K562 (cell line): ENCODE measurements around the gene USP10. TPM values are rescaled to one million over a fixed set of nuclear protein-coding genes. Genes with fewer than 3 reads are reported as not detected.

Experiments used
- ATAC-seq: fragments of 200-7000 bp; cut with Tn5 transposase; 3 replicates; pipeline ENCODE4 v1.9.1; 2020; ENCODE audit warnings: moderate library complexity
- BruUV-seq: library from RNA; stranded (reverse); fragments of 400-500 nt; replicated peaks from 2 replicates; lab custom pipeline; 2021; lab: Mats Ljungman, UMichigan
- CTCF ChIA-PET: fragments of 300-600 bp; formaldehyde crosslinking; extraction: SDS; loops from one replicate; lab custom pipeline; 2021; ENCODE audit warnings: low intra/inter-chr PET ratio; lab: Yijun Ruan, JAX
- POLR2A ChIA-PET: fragments of 300-600, 350-650 bp; sonication (Branson Sonifier 250); formaldehyde crosslinking; extraction: SDS; loops from one replicate; lab custom pipeline; 2021; ENCODE audit warnings: antibody characterized with exemption, inconsistent platforms; lab: Yijun Ruan, JAX
- DNase-seq, 4 experiments: peaks; one replicate each; pipeline versions ENCODE4 v3.0.0 to v3.0.0-alpha.2; 2011 to 2018; ENCODE audit warnings: low spot score in 3 of 4, mixed read lengths in 3 of 4; ENCODE audit errors: extremely low read depth in 1 of 4
- FAIRE-seq: peaks from 2 replicates; lab custom pipeline; 2011; peaks lifted over from hg19 to GRCh38; lab: Jason Lieb, UNC
- H2AFZ ChIP-seq: 2 replicates; pipeline ENCODE4 v1.6.0; 2011; ENCODE audit warnings: low read depth, low read length, control low read depth, inconsistent platforms
- H3K27ac ChIP-seq: fragments of 200-600 bp; 3 replicates; pipeline ENCODE4 v1.8.0; 2011; ENCODE audit warnings: low read depth, mild to moderate bottlenecking, control low read depth, inconsistent platforms, low read length, moderate library complexity, mixed read lengths; ENCODE audit errors: extremely low read depth
- H3K27me3 ChIP-seq, 2 experiments: fragments of 300-600 bp in 1 of 2; 2 replicates in 1 of 2; 3 replicates in 1 of 2; pipeline versions ENCODE4 v1.6.0 to v1.8.0; 2011; ENCODE audit warnings: inconsistent platforms in 2 of 2, low read length in 2 of 2, mild to moderate bottlenecking in 1 of 2, mixed read lengths in 1 of 2, moderate library complexity in 1 of 2; ENCODE audit not compliant: control insufficient read depth in 2 of 2, insufficient read depth in 2 of 2
- H3K36me3 ChIP-seq: fragments of 300-600 bp; 3 replicates; pipeline ENCODE4 v1.8.0; 2011; ENCODE audit warnings: mild to moderate bottlenecking, low read length, inconsistent platforms; ENCODE audit not compliant: control insufficient read depth, insufficient read depth
- H3K4me1 ChIP-seq, 2 experiments: fragments of 200-600 bp in 1 of 2; replicated peaks in 1 of 2; 2 replicates in 1 of 2; 3 replicates in 1 of 2; pipeline versions ENCODE4 v1.5.1 to v1.8.0; 2011; ENCODE audit warnings: inconsistent platforms in 2 of 2, low read length in 2 of 2, mild to moderate bottlenecking in 1 of 2, mixed read lengths in 1 of 2, moderate library complexity in 1 of 2; ENCODE audit not compliant: control insufficient read depth in 2 of 2, insufficient read depth in 2 of 2
- H3K4me2 ChIP-seq: 2 replicates; pipeline ENCODE4 v1.6.1; 2011; ENCODE audit warnings: low read length, control low read depth, inconsistent platforms, mixed read lengths; ENCODE audit not compliant: insufficient read depth
- H3K4me3 ChIP-seq: fragments of 200-600 bp; sonication (generic), shearing (Covaris generic); 2 replicates; pipeline ENCODE4 v1.5.1; 2016; ENCODE audit warnings: control low read depth, inconsistent platforms
- H3K79me2 ChIP-seq: fragments of 200-600 bp; 3 replicates; pipeline ENCODE4 v1.8.0; 2011; ENCODE audit warnings: low read length, inconsistent platforms; ENCODE audit not compliant: control insufficient read depth, insufficient read depth
- H3K9ac ChIP-seq, 2 experiments: 2 replicates each; pipeline versions ENCODE4 v1.6.0 to v1.6.1; 2011; ENCODE audit warnings: low read depth in 2 of 2, low read length in 2 of 2, control low read depth in 1 of 2, inconsistent platforms in 1 of 2, mild to moderate bottlenecking in 1 of 2, mixed read lengths in 1 of 2; ENCODE audit not compliant: insufficient read depth in 1 of 2
- H3K9me1 ChIP-seq: one replicate; pipeline ENCODE4 v1.6.0; 2011; ENCODE audit warnings: inconsistent platforms, mild to moderate bottlenecking, low read length, moderate library complexity; ENCODE audit not compliant: control insufficient read depth, insufficient read depth
- H3K9me3 ChIP-seq: replicated peaks from 2 replicates; pipeline ENCODE4 v1.5.1; 2011; ENCODE audit warnings: low read depth, low read length, inconsistent platforms; ENCODE audit not compliant: control insufficient read depth, insufficient read depth
- H4K20me1 ChIP-seq: replicated peaks from 2 replicates; pipeline ENCODE4 v1.6.1; 2011; ENCODE audit warnings: low read length, inconsistent platforms, mixed read lengths; ENCODE audit not compliant: control insufficient read depth, insufficient read depth
- BRF1 ChIP-seq: IDR thresholded peaks from 3 replicates; pipeline ENCODE4 v1.6.1; 2011; ENCODE audit warnings: borderline replicate concordance, mild to moderate bottlenecking; ENCODE audit not compliant: insufficient read length; ENCODE audit errors: extremely low read depth
- E2F3 ChIP-seq: fragments of 250-450 bp; sonication (Bioruptor Pico); IDR thresholded peaks from 2 replicates; pipeline ENCODE4 v1.4.0; 2020; ENCODE audit warnings: mild to moderate bottlenecking
- FOXA3 ChIP-seq, 2 experiments: fragments of 450-650 bp in 1 of 2; sonication (generic) in 1 of 2; formaldehyde crosslinking; IDR thresholded peaks in 1 of 2; conservative IDR thresholded peaks in 1 of 2; 2 replicates each; pipeline versions ENCODE4 v1.4.0 to v1.8.0; 2020 to 2022; ENCODE audit warnings: mild to moderate bottlenecking in 2 of 2, missing genetic modification reagents in 1 of 2
- MAFF ChIP-seq: IDR thresholded peaks from 2 replicates; pipeline ENCODE4 v1.6.1; 2012; ENCODE audit warnings: low read length, improper control_type of control experiment
- NCOA6 ChIP-seq: fragments of 450-650 bp; IDR thresholded peaks from 2 replicates; pipeline ENCODE4 v1.6.1; 2017; ENCODE audit warnings: mild to moderate bottlenecking
- SIN3A ChIP-seq, 2 experiments: fragments of 150-350 bp in 1 of 2; IDR thresholded peaks; 2 replicates each; pipeline ENCODE4 v1.6.1; 2011 to 2016; ENCODE audit warnings: borderline replicate concordance in 2 of 2, low read depth in 2 of 2, low read length in 2 of 2, mild to moderate bottlenecking in 2 of 2, moderate library complexity in 2 of 2; ENCODE audit not compliant: control insufficient read depth in 1 of 2
- SIN3B ChIP-seq: fragments of 450-650 bp; IDR thresholded peaks from 2 replicates; pipeline ENCODE4 v1.6.1; 2017; ENCODE audit warnings: low read depth, mild to moderate bottlenecking, moderate library complexity
- ZFP36 ChIP-seq: fragments of 150-350 bp; IDR thresholded peaks from 2 replicates; pipeline ENCODE4 v1.6.1; 2018; ENCODE audit warnings: low read length, low read depth; ENCODE audit not compliant: partially characterized antibody
- ZNF316 ChIP-seq: fragments of 450-650 bp; IDR thresholded peaks from 2 replicates; pipeline ENCODE4 v1.6.1; 2016
- ZNF764 ChIP-seq: fragments of 250-450 bp; sonication (Bioruptor Pico); IDR thresholded peaks from 2 replicates; pipeline ENCODE4 v1.4.0; 2020; ENCODE audit warnings: low read depth, mild to moderate bottlenecking, moderate library complexity
- WGBS: fragments of 100-300 bp; shearing (Covaris generic); methylation state at CpG from one replicate; pipeline ENCODE4 v1.1.6; 2016; ENCODE audit warnings: low coverage, mixed read lengths; ENCODE audit not compliant: insufficient coverage; ENCODE audit errors: missing lambda C conversion rate; 5-methylcytosine and 5-hydroxymethylcytosine counted together
- in situ Hi-C: fragments of 300-500 bp; cut with MboI; formaldehyde crosslinking; loops from 4 replicates; pipeline ENCODE4 v1.15.0; 2018; ENCODE audit warnings: inconsistent platforms, mixed read lengths
- intact Hi-C: fragments of 100-400 bp; cut with micrococcal nuclease; formaldehyde crosslinking; loops from 2 replicates; pipeline ENCODE4 v1.14.2; 2022
- polyA plus RNA-seq, 8 experiments: library from polyadenylated mRNA; depleted of rRNA in 4 of 8; stranded (reverse) in 5 of 8; unstranded in 3 of 8; fragments of >200 nt; fragmentation: Nextera tagmentation in 2 of 8; fragmentation: Illumina TruSeq in 1 of 8; extraction: Ambion mirVana in 2 of 8; extraction: Trizol in 1 of 8; gene quantifications; 2 replicates each; pipeline versions ENCODE4 v1.2.1 to v1.2.3, GENCODE V29; 2011 to 2014; ENCODE audit warnings: inconsistent platforms in 1 of 8, missing spikeins in 1 of 8
- total RNA-seq, 7 experiments: library from RNA; depleted of rRNA in 6 of 7; stranded (reverse); fragments of >200 nt in 6 of 7; fragmentation: Illumina TruSeq in 2 of 7; extraction: Trizol in 2 of 7; gene quantifications; 2 replicates each; pipeline versions ENCODE4 v1.2.1 to v1.2.3, GENCODE V29; 2011 to 2021; ENCODE audit warnings: low replicate concordance in 1 of 7
- TF ChIP-seq, protein P1 (sequence below): fragments of 450-650 bp; formaldehyde crosslinking; IDR thresholded peaks from 2 replicates; pipeline ENCODE4 v1.4.0; 2020; ENCODE audit warnings: mild to moderate bottlenecking, moderate library complexity
- TF ChIP-seq, protein P2 (sequence below): sonication (generic); formaldehyde crosslinking; IDR thresholded peaks from 2 replicates; pipeline ENCODE4 v1.8.0; 2023; ENCODE audit warnings: mild to moderate bottlenecking, missing genetic modification reagents
- TF ChIP-seq, protein P3 (sequence below): sonication (generic); formaldehyde crosslinking; IDR thresholded peaks from 2 replicates; pipeline ENCODE4 v1.9.0; 2022; ENCODE audit warnings: mild to moderate bottlenecking, missing genetic modification reagents
- TF ChIP-seq, protein P4 (sequence below): sonication (generic); formaldehyde crosslinking; IDR thresholded peaks from 2 replicates; pipeline ENCODE4 v1.8.0; 2023; ENCODE audit warnings: mild to moderate bottlenecking, missing genetic modification reagents

The USP10 gene
- total and polyA plus RNA-seq, 9 of the 15 experiments (the other 6 are each of a cell fraction or from before 2014, with no cell fraction given): 61.7 to 197 (median 116) TPM

DNA sequence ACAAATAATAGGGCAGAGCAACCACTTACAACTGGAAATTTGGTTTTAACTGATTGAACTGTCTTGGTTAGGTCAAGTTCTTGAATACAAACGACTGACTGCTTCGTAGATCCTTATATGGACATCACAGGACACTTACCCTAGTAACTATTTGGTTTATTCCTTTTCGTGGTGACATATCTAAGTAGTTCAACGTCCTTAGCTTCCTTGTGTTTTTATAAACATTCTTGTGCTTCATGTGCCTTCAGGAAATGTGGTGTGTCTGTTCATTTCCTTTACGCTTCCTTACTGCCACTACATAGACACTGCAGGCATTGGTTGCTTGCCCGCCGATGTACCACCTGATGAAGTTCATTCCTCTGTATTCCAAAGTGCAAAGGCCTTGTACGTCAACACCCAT, 59.3 kb downstream of the USP10 start (continued):
- TF ChIP-seq, protein P1, sequence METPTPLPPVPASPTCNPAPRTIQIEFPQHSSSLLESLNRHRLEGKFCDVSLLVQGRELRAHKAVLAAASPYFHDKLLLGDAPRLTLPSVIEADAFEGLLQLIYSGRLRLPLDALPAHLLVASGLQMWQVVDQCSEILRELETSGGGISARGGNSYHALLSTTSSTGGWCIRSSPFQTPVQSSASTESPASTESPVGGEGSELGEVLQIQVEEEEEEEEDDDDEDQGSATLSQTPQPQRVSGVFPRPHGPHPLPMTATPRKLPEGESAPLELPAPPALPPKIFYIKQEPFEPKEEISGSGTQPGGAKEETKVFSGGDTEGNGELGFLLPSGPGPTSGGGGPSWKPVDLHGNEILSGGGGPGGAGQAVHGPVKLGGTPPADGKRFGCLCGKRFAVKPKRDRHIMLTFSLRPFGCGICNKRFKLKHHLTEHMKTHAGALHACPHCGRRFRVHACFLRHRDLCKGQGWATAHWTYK: no peak
- TF ChIP-seq, all 486 proteins: peak for 0

DNA sequence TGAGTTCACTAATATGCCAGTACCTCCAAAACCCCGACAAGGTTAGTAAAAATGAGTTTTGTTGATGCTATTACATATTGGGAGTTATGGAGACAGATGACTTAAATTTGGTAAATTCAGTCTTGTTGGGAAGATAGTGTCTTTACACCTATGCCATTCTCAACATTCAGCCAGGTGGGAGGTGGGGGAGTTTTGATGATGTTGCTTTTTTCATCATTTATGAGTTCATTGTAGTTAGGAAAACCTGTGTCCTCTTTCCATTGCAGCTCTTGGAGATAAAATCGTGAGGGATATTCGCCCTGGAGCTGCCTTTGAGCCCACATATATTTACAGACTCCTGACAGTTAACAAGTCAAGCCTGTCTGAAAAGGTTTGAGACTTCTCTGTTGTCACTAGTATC, 60.1 kb downstream of the USP10 start:
- DNase-seq (no peak), ATAC-seq (no peak), FAIRE-seq (no peak)
- WGBS: 95% methylated on average over 3 of the region's 3 CpGs
- Histone ChIP-seq H3K9me3 (no peaks in the 10 kb centered on the region), H3K9ac (no peak overlapping the region), H3K36me3 (peaks cover 89% of the 10 kb centered on the region), H3K4me1 (no peaks in the 10 kb centered on the region), H3K27ac (no peak overlapping the region), H3K4me2 (no peak overlapping the region), H3K27me3 (no peaks in the 10 kb centered on the region), H4K20me1 (peaks cover 29% of the 10 kb centered on the region; the same call in 1 of the 2 replicates), H3K9me1 (no peaks in the 10 kb centered on the region), H3K4me3 (no peak overlapping the region), H3K79me2 (peaks cover 58% of the 10 kb centered on the region), H2AFZ (no peak overlapping the region)
- no TSS peak for BruUV-seq
- intact Hi-C loops: no loop called here
- CTCF ChIA-PET: no interaction called here
- POLR2A ChIA-PET: interaction anchor here (0.6 to 1.3 kb wide), 3 partner anchors 9 to 268 kb away, joined by 3 read pairs; partner anchors contain the start of gene KIAA0513
- in situ Hi-C loops: loop anchor here (5.0 kb wide), 1 partner anchor 207 kb away; no protein-coding TSS in a partner anchor
- TF ChIP-seq ZNF764 (CRISPR knock-in tag): no peak
- no peak for TF ChIP-seq ZFP36
- no peak for TF ChIP-seq SIN3B
- TF ChIP-seq, protein P2, sequence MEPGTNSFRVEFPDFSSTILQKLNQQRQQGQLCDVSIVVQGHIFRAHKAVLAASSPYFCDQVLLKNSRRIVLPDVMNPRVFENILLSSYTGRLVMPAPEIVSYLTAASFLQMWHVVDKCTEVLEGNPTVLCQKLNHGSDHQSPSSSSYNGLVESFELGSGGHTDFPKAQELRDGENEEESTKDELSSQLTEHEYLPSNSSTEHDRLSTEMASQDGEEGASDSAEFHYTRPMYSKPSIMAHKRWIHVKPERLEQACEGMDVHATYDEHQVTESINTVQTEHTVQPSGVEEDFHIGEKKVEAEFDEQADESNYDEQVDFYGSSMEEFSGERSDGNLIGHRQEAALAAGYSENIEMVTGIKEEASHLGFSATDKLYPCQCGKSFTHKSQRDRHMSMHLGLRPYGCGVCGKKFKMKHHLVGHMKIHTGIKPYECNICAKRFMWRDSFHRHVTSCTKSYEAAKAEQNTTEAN (CRISPR knock-in tag): no peak
- TF ChIP-seq, protein P3, sequence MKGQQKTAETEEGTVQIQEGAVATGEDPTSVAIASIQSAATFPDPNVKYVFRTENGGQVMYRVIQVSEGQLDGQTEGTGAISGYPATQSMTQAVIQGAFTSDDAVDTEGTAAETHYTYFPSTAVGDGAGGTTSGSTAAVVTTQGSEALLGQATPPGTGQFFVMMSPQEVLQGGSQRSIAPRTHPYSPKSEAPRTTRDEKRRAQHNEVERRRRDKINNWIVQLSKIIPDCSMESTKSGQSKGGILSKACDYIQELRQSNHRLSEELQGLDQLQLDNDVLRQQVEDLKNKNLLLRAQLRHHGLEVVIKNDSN (CRISPR knock-in tag): no peak
- peak; percentile 64 for TF ChIP-seq ZNF316
- no peak for TF ChIP-seq BRF1
- no peak for TF ChIP-seq FOXA3 (CRISPR knock-in tag; conservative IDR thresholded peaks at IDR 0.05 in 1 of 2, IDR thresholded peaks at IDR 0.05 in 1 of 2)
- 0 out of 2 replicates have a peak, but pooled peaks have one; percentile 21 for TF ChIP-seq MAFF
- TF ChIP-seq NCOA6: no peak
- TF ChIP-seq E2F3 (CRISPR knock-in tag): no peak
- TF ChIP-seq, protein P4, sequence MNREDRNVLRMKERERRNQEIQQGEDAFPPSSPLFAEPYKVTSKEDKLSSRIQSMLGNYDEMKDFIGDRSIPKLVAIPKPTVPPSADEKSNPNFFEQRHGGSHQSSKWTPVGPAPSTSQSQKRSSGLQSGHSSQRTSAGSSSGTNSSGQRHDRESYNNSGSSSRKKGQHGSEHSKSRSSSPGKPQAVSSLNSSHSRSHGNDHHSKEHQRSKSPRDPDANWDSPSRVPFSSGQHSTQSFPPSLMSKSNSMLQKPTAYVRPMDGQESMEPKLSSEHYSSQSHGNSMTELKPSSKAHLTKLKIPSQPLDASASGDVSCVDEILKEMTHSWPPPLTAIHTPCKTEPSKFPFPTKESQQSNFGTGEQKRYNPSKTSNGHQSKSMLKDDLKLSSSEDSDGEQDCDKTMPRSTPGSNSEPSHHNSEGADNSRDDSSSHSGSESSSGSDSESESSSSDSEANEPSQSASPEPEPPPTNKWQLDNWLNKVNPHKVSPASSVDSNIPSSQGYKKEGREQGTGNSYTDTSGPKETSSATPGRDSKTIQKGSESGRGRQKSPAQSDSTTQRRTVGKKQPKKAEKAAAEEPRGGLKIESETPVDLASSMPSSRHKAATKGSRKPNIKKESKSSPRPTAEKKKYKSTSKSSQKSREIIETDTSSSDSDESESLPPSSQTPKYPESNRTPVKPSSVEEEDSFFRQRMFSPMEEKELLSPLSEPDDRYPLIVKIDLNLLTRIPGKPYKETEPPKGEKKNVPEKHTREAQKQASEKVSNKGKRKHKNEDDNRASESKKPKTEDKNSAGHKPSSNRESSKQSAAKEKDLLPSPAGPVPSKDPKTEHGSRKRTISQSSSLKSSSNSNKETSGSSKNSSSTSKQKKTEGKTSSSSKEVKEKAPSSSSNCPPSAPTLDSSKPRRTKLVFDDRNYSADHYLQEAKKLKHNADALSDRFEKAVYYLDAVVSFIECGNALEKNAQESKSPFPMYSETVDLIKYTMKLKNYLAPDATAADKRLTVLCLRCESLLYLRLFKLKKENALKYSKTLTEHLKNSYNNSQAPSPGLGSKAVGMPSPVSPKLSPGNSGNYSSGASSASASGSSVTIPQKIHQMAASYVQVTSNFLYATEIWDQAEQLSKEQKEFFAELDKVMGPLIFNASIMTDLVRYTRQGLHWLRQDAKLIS (CRISPR knock-in tag): no peak
- TF ChIP-seq SIN3A (IDR thresholded peaks at IDR 0.05; ENCODE audit: borderline replicate concordance in 2 of 2, control insufficient read depth in 1 of 2, low read depth in 2 of 2, low read length in 2 of 2): no peak
